ENCODE data around the gene GPR25. TPM values are rescaled to one million over a fixed set of nuclear protein-coding genes. Genes with fewer than 3 reads are reported as not detected.

GPR25 gene
- total RNA-seq, 1 experiment from 2014 or later, result not detected

GRCh38 chr1:200873671-200874397, 1.1 kb downstream of the GPR25 start:
- H3K27ac ChIP-seq (ENCODE audit: low read depth, low read length), result no peak overlapping the region
- no peak for TF ChIP-seq EGR1 (IDR thresholded peaks at IDR 0.05; ENCODE audit: low read depth)
- no peak for TF ChIP-seq YY1 (IDR thresholded peaks at IDR 0.05; ENCODE audit: extremely low read depth, insufficient replicate concordance, low read depth, low read length)
- no peak for TF ChIP-seq SP1 (IDR thresholded peaks at IDR 0.05; ENCODE audit: low read depth)
- TF ChIP-seq CBX3 (IDR thresholded peaks at IDR 0.05; ENCODE audit: low read depth), result no peak
- TF ChIP-seq EZH2 (IDR thresholded peaks at IDR 0.05), result no peak
- TF ChIP-seq RAD21 (IDR thresholded peaks at IDR 0.05; ENCODE audit: low read depth), result no peak
- TF ChIP-seq ZNF274 (IDR thresholded peaks at IDR 0.05; ENCODE audit: low read depth, low read length), result no peak
- no peak for TF ChIP-seq SRF (IDR thresholded peaks at IDR 0.05; ENCODE audit: low read depth)
- no peak for TF ChIP-seq ELF1 (IDR thresholded peaks at IDR 0.05; ENCODE audit: borderline replicate concordance, low read depth)
- TF ChIP-seq, protein P1, sequence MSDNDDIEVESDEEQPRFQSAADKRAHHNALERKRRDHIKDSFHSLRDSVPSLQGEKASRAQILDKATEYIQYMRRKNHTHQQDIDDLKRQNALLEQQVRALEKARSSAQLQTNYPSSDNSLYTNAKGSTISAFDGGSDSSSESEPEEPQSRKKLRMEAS (IDR thresholded peaks at IDR 0.05), result no peak
- no TSS peak for BruUV-seq (replicated peaks)
- H3K4me3 ChIP-seq (replicated peaks in 1 of 2; ENCODE audit: low read depth in 1 of 2, low read length in 2 of 2), result no peak overlapping the region
- H3K9ac ChIP-seq (ENCODE audit: low read length), result no peak overlapping the region
- ChIA-PET RAD21 (ENCODE audit: low non-redundant PET in 1 of 2, low total read pairs in 2 of 2, uncharacterized antibody in 2 of 2, unreplicated experiment in 2 of 2) (no interaction called here), POLR2A (no interaction called here), CTCF (no interaction called here)
- no peaks in the 10 kb centered on the region for H4K20me1 ChIP-seq (ENCODE audit: insufficient read depth)
- no peaks in the 10 kb centered on the region for H3K36me3 ChIP-seq (ENCODE audit: control insufficient read depth in 1 of 2, insufficient read depth in 2 of 2, low read length in 2 of 2)
- peaks cover 10% of the 10 kb centered on the region; the same call in 1 of the 2 replicates for H3K27me3 ChIP-seq (ENCODE audit: insufficient read depth, low read length)
- ATAC-seq (no peak), DNase-seq (ENCODE audit: low read depth, low spot score) (no peak)
- no peak overlapping the region for H2AFZ ChIP-seq (ENCODE audit: low read depth, low read length, poor library complexity, severe bottlenecking)
- H3K4me2 ChIP-seq (ENCODE audit: low read length), result no peak overlapping the region
- intact Hi-C loops (cut with micrococcal nuclease), result no loop called here
- H3K4me1 ChIP-seq (ENCODE audit: control insufficient read depth in 1 of 2, insufficient read depth in 2 of 2, low read length in 2 of 2), result no peaks in the 10 kb centered on the region
- no peaks in the 10 kb centered on the region for H3K79me2 ChIP-seq (ENCODE audit: insufficient read depth, low read length)
- no peaks in the 10 kb centered on the region for H3K9me3 ChIP-seq (ENCODE audit: control insufficient read depth in 1 of 2, insufficient read depth in 1 of 2, low read depth in 1 of 2, low read length in 2 of 2)
- H3K9me2 ChIP-seq (ENCODE audit: insufficient read depth), result no peaks in the 10 kb centered on the region

DNA sequence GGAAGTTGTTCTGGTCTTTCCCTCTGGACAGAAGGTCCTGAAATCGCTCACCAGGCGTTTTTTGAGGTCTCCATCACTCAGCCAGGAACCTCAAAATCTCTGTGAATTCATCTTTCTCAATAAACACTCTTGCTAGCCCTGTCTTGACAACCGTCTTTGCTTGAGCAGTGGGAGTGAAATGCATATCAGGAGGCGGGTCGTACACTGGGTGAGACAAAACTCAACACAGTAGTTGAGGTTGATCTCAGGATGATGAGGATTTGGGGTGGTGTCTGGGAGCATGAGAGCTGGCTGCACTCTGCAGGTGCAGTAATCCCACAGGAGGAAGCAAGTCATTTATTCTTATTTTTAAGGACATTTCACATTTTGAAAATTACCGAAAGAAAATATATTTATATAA, 1.9 kb downstream of the GPR25 start:
- ATAC-seq (no peak), DNase-seq (ENCODE audit: low read depth, low spot score) (no peak)
- Histone ChIP-seq H3K9me3 (ENCODE audit: control insufficient read depth in 1 of 2, insufficient read depth in 1 of 2, low read depth in 1 of 2, low read length in 2 of 2) (no peaks in the 10 kb centered on the region), H3K9ac (ENCODE audit: low read length) (no peak overlapping the region), H3K36me3 (ENCODE audit: control insufficient read depth in 1 of 2, insufficient read depth in 2 of 2, low read length in 2 of 2) (no peaks in the 10 kb centered on the region), H3K27me3 (ENCODE audit: insufficient read depth, low read length) (peaks cover 10% of the 10 kb centered on the region; the same call in 1 of the 2 replicates), H2AFZ (ENCODE audit: low read depth, low read length, poor library complexity, severe bottlenecking) (no peak overlapping the region), H3K4me1 (ENCODE audit: control insufficient read depth in 1 of 2, insufficient read depth in 2 of 2, low read length in 2 of 2) (no peaks in the 10 kb centered on the region), H3K4me2 (ENCODE audit: low read length) (no peak overlapping the region), H3K9me2 (ENCODE audit: insufficient read depth) (no peaks in the 10 kb centered on the region), H3K79me2 (ENCODE audit: insufficient read depth, low read length) (no peaks in the 10 kb centered on the region), H3K4me3 (replicated peaks in 1 of 2; ENCODE audit: low read depth in 1 of 2, low read length in 2 of 2) (no peak overlapping the region), H4K20me1 (ENCODE audit: insufficient read depth) (no peaks in the 10 kb centered on the region), H3K27ac (ENCODE audit: low read depth, low read length) (no peak overlapping the region)
- CTCF ChIA-PET, result no interaction called here
- intact Hi-C loops (cut with micrococcal nuclease), result no loop called here
- RAD21 ChIA-PET (ENCODE audit: low non-redundant PET in 1 of 2, low total read pairs in 2 of 2, uncharacterized antibody in 2 of 2, unreplicated experiment in 2 of 2), result no interaction called here
- no TSS peak for BruUV-seq (replicated peaks)
- POLR2A ChIA-PET, result no interaction called here
- TF ChIP-seq EZH2 (IDR thresholded peaks at IDR 0.05) (no peak), SIN3A (IDR thresholded peaks at IDR 0.05; ENCODE audit: low read depth) (no peak), EGR1 (IDR thresholded peaks at IDR 0.05; ENCODE audit: low read depth) (no peak), ZNF274 (IDR thresholded peaks at IDR 0.05; ENCODE audit: low read depth, low read length) (no peak), JUND (IDR thresholded peaks at IDR 0.05) (no peak), RAD21 (IDR thresholded peaks at IDR 0.05; ENCODE audit: low read depth) (no peak), CTCF (IDR thresholded peaks at IDR 0.05 in 2 of 3, conservative IDR thresholded peaks at IDR 0.05 in 1 of 3; ENCODE audit: borderline replicate concordance in 1 of 3, insufficient read depth in 1 of 3, low read depth in 2 of 3, low read length in 2 of 3) (no peak), YY1 (IDR thresholded peaks at IDR 0.05; ENCODE audit: extremely low read depth, insufficient replicate concordance, low read depth, low read length) (no peak), ZFX (IDR thresholded peaks at IDR 0.05) (no peak), EZH2phosphoT487 (IDR thresholded peaks at IDR 0.05; ENCODE audit: borderline replicate concordance) (no peak), CBX3 (IDR thresholded peaks at IDR 0.05; ENCODE audit: low read depth) (no peak), SRF (IDR thresholded peaks at IDR 0.05; ENCODE audit: low read depth) (no peak), CEBPB (IDR thresholded peaks at IDR 0.05; ENCODE audit: low read depth) (no peak)
- TF ChIP-seq, protein P2, sequence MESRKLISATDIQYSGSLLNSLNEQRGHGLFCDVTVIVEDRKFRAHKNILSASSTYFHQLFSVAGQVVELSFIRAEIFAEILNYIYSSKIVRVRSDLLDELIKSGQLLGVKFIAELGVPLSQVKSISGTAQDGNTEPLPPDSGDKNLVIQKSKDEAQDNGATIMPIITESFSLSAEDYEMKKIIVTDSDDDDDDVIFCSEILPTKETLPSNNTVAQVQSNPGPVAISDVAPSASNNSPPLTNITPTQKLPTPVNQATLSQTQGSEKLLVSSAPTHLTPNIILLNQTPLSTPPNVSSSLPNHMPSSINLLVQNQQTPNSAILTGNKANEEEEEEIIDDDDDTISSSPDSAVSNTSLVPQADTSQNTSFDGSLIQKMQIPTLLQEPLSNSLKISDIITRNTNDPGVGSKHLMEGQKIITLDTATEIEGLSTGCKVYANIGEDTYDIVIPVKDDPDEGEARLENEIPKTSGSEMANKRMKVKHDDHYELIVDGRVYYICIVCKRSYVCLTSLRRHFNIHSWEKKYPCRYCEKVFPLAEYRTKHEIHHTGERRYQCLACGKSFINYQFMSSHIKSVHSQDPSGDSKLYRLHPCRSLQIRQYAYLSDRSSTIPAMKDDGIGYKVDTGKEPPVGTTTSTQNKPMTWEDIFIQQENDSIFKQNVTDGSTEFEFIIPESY (IDR thresholded peaks at IDR 0.05; ENCODE audit: extremely low read depth, insufficient replicate concordance, low read length), result no peak

Measured in HCT116 (cell line).